ENCODE results near the gene MROH9. TPM values are rescaled to one million over a fixed set of nuclear protein-coding genes. Genes with fewer than 3 reads are reported as not detected.

The MROH9 gene
- polyA plus RNA-seq, 1 of the 3 experiments (the other 2 are of a cell fraction) = 0.26 TPM

DNA sequence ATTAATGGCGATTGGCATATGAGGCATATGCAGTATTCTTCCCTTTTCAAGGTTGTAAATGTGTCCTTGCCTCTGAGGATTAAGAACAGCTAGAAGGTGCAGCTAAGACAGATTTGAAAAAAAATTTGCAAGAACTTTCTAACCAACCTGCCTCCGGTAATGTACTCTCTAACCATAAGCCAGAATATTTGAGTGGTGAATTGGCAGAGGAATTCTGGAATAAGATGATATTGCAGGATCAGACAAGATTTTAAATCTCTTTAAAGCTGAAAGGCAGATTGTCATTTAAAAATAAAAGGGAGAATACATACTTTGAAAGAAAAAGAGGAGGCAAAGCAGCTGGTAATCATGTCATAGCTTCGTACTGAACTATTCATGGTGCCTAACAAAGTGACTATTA, 29.2 kb downstream of the MROH9 start (continued):
- TF ChIP-seq ZBTB33 (IDR thresholded peaks at IDR 0.05; ENCODE audit: borderline replicate concordance, low read depth) = no peak

DNA sequence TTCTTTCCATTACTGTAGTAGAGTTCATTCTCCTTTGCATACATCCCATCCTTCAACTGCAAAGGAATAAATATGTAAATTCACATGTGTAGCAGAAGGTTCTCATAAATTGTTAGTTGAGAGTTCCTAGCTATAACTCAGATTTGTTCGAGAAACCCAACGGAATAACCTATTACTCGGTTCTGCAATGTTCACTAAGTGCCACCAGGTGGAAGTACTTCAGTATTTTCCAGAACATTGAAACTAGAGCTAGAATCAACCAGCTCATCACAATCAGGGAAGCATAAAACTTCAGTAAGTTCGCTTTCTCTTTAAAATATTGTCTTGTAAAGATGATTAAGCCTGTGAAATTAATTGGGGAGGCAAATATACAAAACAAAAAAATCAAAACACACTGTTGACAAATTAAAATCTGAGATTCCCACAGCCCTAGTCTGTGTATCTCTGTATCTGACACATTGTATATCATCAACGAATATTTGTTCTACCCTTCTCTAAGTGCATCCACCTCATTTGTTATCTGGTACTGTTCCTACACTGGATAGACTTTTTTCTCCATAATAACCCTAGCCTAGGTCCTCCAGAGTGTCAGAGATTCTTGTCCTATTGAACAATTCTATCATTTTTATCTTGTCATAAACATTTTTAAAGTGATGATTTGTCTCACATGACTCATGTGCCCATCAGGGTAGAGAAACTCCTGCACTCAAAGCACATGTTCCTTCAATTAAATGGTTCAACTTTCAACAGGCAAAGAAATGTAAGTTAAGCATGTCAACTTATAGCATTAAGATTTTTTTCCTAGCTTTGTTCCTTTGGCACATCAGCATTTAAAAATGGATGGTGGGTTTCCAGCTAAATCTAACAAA, 31.9 kb downstream of the MROH9 start:
- H3K4me1 ChIP-seq (ENCODE audit: control insufficient read depth in 1 of 2, insufficient read depth in 2 of 2, low read depth in 1 of 2, low read length in 1 of 2) = peaks cover 0 to 4% of the 10 kb centered on the region in 2 experiments; a peak in 2 of 4 replicates
- ChIA-PET POLR2A (no interaction called here), CTCF (interaction anchor here (0.6 to 2.2 kb wide), 11 partner anchors 9 to 913 kb away, joined by 3 to 29 read pairs (median 4); partner anchors contain the start of gene FMO4)
- H4K20me1 ChIP-seq (ENCODE audit: insufficient read depth) = no peaks in the 10 kb centered on the region
- H3K4me2 ChIP-seq = 0 out of 2 replicates have a peak overlapping the region, but pooled peaks have one; percentile 19
- H3K27me3 ChIP-seq (ENCODE audit: insufficient read depth) = no peaks in the 10 kb centered on the region
- H2AFZ ChIP-seq (ENCODE audit: low read depth) = peak overlapping the region; percentile 0; the same call in 1 of the 2 replicates
- H3K4me3 ChIP-seq (ENCODE audit: low read depth in 2 of 2, low read length in 1 of 2) = no peak overlapping the region
- peak; percentile 12 for DNase-seq
- no peaks in the 10 kb centered on the region for H3K36me3 ChIP-seq (replicated peaks in 1 of 2; ENCODE audit: control insufficient read depth in 1 of 2, insufficient read depth in 2 of 2, low read length in 1 of 2)
- 9% methylated on average over 5 of the region's 5 CpGs for WGBS (ENCODE audit: low lambda C conversion rate)
- no peak overlapping the region for H3K9ac ChIP-seq
- no peaks in the 10 kb centered on the region for H3K79me2 ChIP-seq (ENCODE audit: insufficient read depth)
- no peaks in the 10 kb centered on the region for H3F3A ChIP-seq (replicated peaks; ENCODE audit: insufficient read depth)
- H3K9me3 ChIP-seq = no peaks in the 10 kb centered on the region
- no peak overlapping the region for H3K27ac ChIP-seq (ENCODE audit: low read depth in 2 of 2, low read length in 1 of 2)
- H3K9me2 ChIP-seq = no peaks in the 10 kb centered on the region
- TF ChIP-seq, protein P1, sequence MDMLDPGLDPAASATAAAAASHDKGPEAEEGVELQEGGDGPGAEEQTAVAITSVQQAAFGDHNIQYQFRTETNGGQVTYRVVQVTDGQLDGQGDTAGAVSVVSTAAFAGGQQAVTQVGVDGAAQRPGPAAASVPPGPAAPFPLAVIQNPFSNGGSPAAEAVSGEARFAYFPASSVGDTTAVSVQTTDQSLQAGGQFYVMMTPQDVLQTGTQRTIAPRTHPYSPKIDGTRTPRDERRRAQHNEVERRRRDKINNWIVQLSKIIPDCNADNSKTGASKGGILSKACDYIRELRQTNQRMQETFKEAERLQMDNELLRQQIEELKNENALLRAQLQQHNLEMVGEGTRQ (IDR thresholded peaks at IDR 0.05; ENCODE audit: borderline replicate concordance, low read depth, low read length) = no peak
- TF ChIP-seq POLR2AphosphoS5 (IDR thresholded peaks at IDR 0.05; ENCODE audit: low read depth, low read length) (no peak), IRF3 (IDR thresholded peaks at IDR 0.05; ENCODE audit: low read depth, low read length) (no peak), EP300 (IDR thresholded peaks at IDR 0.05; ENCODE audit: borderline replicate concordance in 1 of 2, low read depth in 1 of 2, low read length in 1 of 2) (no peak), YY1 (IDR thresholded peaks at IDR 0.05; ENCODE audit: low read depth) (no peak), CTCF (IDR thresholded peaks at IDR 0.05) (peak; percentile 76), ELF1 (IDR thresholded peaks at IDR 0.05) (no peak), TAF1 (IDR thresholded peaks at IDR 0.05; ENCODE audit: borderline replicate concordance, low read depth, low read length) (no peak), FOXJ3 (CRISPR knock-in tag; IDR thresholded peaks at IDR 0.05) (no peak), RFX5 (IDR thresholded peaks at IDR 0.05; ENCODE audit: low read length) (no peak), CHD2 (IDR thresholded peaks at IDR 0.05; ENCODE audit: low read length, partially characterized antibody) (no peak), SIN3A (IDR thresholded peaks at IDR 0.05; ENCODE audit: borderline replicate concordance, low read depth, low read length) (no peak), SMC3 (IDR thresholded peaks at IDR 0.05; ENCODE audit: low read depth, low read length) (peak; percentile 54), NFIC (IDR thresholded peaks at IDR 0.05; ENCODE audit: borderline replicate concordance) (no peak), RXRA (IDR thresholded peaks at IDR 0.05; ENCODE audit: borderline replicate concordance, low read depth) (no peak), GABPA (IDR thresholded peaks at IDR 0.05; ENCODE audit: low read depth) (no peak), GATA2 (CRISPR knock-in tag; IDR thresholded peaks at IDR 0.05) (no peak), TCF12 (IDR thresholded peaks at IDR 0.05) (peak; percentile 7; the same call in 1 of the 2 replicates), RCOR1 (IDR thresholded peaks at IDR 0.05; ENCODE audit: low read length) (no peak), MEF2A (IDR thresholded peaks at IDR 0.05; ENCODE audit: borderline replicate concordance, low read depth) (no peak), EZH2phosphoT487 (IDR thresholded peaks at IDR 0.05; ENCODE audit: borderline replicate concordance, low read depth) (no peak)
- TF ChIP-seq, protein P2, sequence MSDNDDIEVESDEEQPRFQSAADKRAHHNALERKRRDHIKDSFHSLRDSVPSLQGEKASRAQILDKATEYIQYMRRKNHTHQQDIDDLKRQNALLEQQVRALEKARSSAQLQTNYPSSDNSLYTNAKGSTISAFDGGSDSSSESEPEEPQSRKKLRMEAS (IDR thresholded peaks at IDR 0.05; ENCODE audit: low read depth) = no peak
- TF ChIP-seq, protein P3, sequence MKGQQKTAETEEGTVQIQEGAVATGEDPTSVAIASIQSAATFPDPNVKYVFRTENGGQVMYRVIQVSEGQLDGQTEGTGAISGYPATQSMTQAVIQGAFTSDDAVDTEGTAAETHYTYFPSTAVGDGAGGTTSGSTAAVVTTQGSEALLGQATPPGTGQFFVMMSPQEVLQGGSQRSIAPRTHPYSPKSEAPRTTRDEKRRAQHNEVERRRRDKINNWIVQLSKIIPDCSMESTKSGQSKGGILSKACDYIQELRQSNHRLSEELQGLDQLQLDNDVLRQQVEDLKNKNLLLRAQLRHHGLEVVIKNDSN (IDR thresholded peaks at IDR 0.05; ENCODE audit: borderline replicate concordance, low read depth) = no peak

Data from SK-N-SH (cell line).